Activated CD8-positive, alpha-beta memory T cell treated with anti-CD3 and anti-CD28 coated beads for 36 hours (primary cell): ENCODE results near the gene MRPL38. TPM values are rescaled to one million over a fixed set of nuclear protein-coding genes. Genes with fewer than 3 reads are reported as not detected.

Experiments
- CTCF ChIA-PET: fragments of 350-600 bp; sonication (Branson Sonifier 250); formaldehyde crosslinking; loops from one replicate; lab custom pipeline; 2021; ENCODE audit warnings: antibody characterized with exemption; lab: Charles Lee
- POLR2A ChIA-PET: fragments of 350-600 bp; sonication (Branson Sonifier 250); formaldehyde crosslinking; loops from one replicate; lab custom pipeline; 2021; ENCODE audit warnings: antibody characterized with exemption; lab: Charles Lee
- total RNA-seq, 2 experiments: library from RNA; stranded (reverse); gene quantifications; one replicate each; pipeline ENCODE4 v1.2.3, GENCODE V29; 2021

Gene MRPL38
- total RNA-seq, 2 experiments from 2014 or later: 162 to 166 TPM

GRCh38 chr17:75891022-75891604 is 13.6 kb downstream of the MRPL38 start:
- CTCF ChIA-PET: interaction anchor here (0.9 to 6.4 kb wide), 3 partner anchors 13 to 61 kb away, joined by 3 to 25 read pairs (median 3); partner anchors contain the start of gene TRIM47
- POLR2A ChIA-PET: no interaction called here

GRCh38 chr17:75889454-75889853 is 15.2 kb downstream of the MRPL38 start:
- POLR2A ChIA-PET: no interaction called here

GRCh38 chr17:75888484-75888883 is 16.2 kb downstream of the MRPL38 start:
- CTCF ChIA-PET: interaction anchor here (1.1 to 6.4 kb wide), 2 partner anchors 10 to 17 kb away, joined by 3 to 25 read pairs; partner anchors contain the start of genes MRPL38 and TRIM47

More at GRCh38 chr17:75889454-75889853, 15.2 kb downstream of the MRPL38 start:
- CTCF ChIA-PET: interaction anchor here (0.7 to 6.4 kb wide), 3 partner anchors 11 to 463 kb away, joined by 3 to 25 read pairs (median 4); partner anchors contain the start of gene TRIM47

GRCh38 chr17:75885860-75886259 is 18.8 kb downstream of the MRPL38 start:
- ChIA-PET CTCF (interaction anchor here (1.2 kb wide), 2 partner anchors 10 kb away, joined by 3 to 4 read pairs; no protein-coding TSS in a partner anchor), POLR2A (interaction anchor here (0.6 kb wide), 2 partner anchors 9 to 369 kb away, joined by 4 to 5 read pairs; partner anchors contain the start of gene TSEN54)

More at GRCh38 chr17:75888484-75888883, 16.2 kb downstream of the MRPL38 start:
- POLR2A ChIA-PET: no interaction called here

- ChIA-PET CTCF (interaction anchor here (1.2 kb wide), 2 partner anchors 9 to 10 kb away, joined by 3 to 4 read pairs; no protein-coding TSS in a partner anchor), POLR2A (no interaction called here)
Observed at GRCh38 chr17:75885431-75885830, 19.3 kb downstream of the MRPL38 start.

GRCh38 chr17:75881678-75882454 is 22.8 kb downstream of the MRPL38 start:
- CTCF ChIA-PET: interaction anchor here (0.8 to 1.4 kb wide), 3 partner anchors 12 to 21 kb away, joined by 3 to 6 read pairs (median 4); no protein-coding TSS in a partner anchor
- POLR2A ChIA-PET: interaction anchor here (1.8 kb wide), 1 partner anchor 14 kb away, joined by 6 read pairs; the partner anchor contains the start of gene TRIM65

GRCh38 chr17:75880266-75880665 is 24.4 kb downstream of the MRPL38 start:
- CTCF ChIA-PET: interaction anchor here (0.9 to 8.2 kb wide), 3 partner anchors 17 to 50 kb away, joined by 3 to 62 read pairs (median 37); partner anchors contain the start of gene TRIM65

GRCh38 chr17:75878174-75878998 is 26.3 kb downstream of the MRPL38 start, which contains the start of gene TRIM47:
TRIM47 (minus strand) TSS chr17:75878581; CDS start chr17:75878548, 33 bp downstream.
- CTCF ChIA-PET: interaction anchor here (0.5 to 8.2 kb wide), 6 partner anchors 13 to 73 kb away, joined by 3 to 62 read pairs (median 14); partner anchors contain the start of gene TRIM65
- POLR2A ChIA-PET: interaction anchor here (0.7 to 1.4 kb wide), 4 partner anchors 17 to 26 kb away, joined by 3 to 5 read pairs (median 4); partner anchors contain the start of genes MRPL38 and TRIM65

More at GRCh38 chr17:75880266-75880665, 24.4 kb downstream of the MRPL38 start:
- POLR2A ChIA-PET: interaction anchor here (0.7 kb wide), 1 partner anchor 31 kb away, joined by 10 read pairs; no protein-coding TSS in a partner anchor

- ChIA-PET CTCF (interaction anchor here (0.6 to 8.2 kb wide), 8 partner anchors 14 to 143 kb away, joined by 3 to 62 read pairs (median 4); partner anchors contain the start of gene TRIM65), POLR2A (interaction anchor here (1.4 kb wide), 1 partner anchor 19 kb away, joined by 5 read pairs; the partner anchor contains the start of gene TRIM65)
Observed at GRCh38 chr17:75877752-75878173, 26.9 kb downstream of the MRPL38 start.

GRCh38 chr17:75876938-75877751 is 27.5 kb downstream of the MRPL38 start:
- ChIA-PET POLR2A (interaction anchor here (1.4 to 2.0 kb wide), 3 partner anchors 20 to 97 kb away, joined by 5 to 13 read pairs (median 5); partner anchors contain the start of genes TRIM65 and WBP2), CTCF (interaction anchor here (0.6 to 8.2 kb wide), 9 partner anchors 14 to 142 kb away, joined by 3 to 62 read pairs (median 4); partner anchors contain the start of gene TRIM65)

GRCh38 chr17:75876190-75876937 is 28.3 kb downstream of the MRPL38 start:
- POLR2A ChIA-PET: interaction anchor here (0.6 to 2.0 kb wide), 8 partner anchors 12 to 101 kb away, joined by 3 to 13 read pairs (median 4); partner anchors contain the start of genes TRIM65, UNC13D and WBP2
- CTCF ChIA-PET: interaction anchor here (0.5 to 8.2 kb wide), 11 partner anchors 9 to 580 kb away, joined by 3 to 62 read pairs (median 9); partner anchors contain the start of genes TRIM65 and UNC13D

GRCh38 chr17:75875940-75876189 is 28.8 kb downstream of the MRPL38 start:
- CTCF ChIA-PET: interaction anchor here (0.5 to 8.2 kb wide), 11 partner anchors 9 to 130 kb away, joined by 3 to 62 read pairs (median 4); partner anchors contain the start of genes TRIM65, UNC13D and UNK
- POLR2A ChIA-PET: interaction anchor here (0.6 to 2.0 kb wide), 8 partner anchors 11 to 100 kb away, joined by 3 to 13 read pairs (median 4); partner anchors contain the start of genes TRIM65, UNC13D and WBP2

- ChIA-PET CTCF (interaction anchor here (0.5 to 8.2 kb wide), 12 partner anchors 10 to 131 kb away, joined by 3 to 62 read pairs (median 4); partner anchors contain the start of genes TRIM65, UNC13D and UNK), POLR2A (interaction anchor here (0.6 to 2.0 kb wide), 8 partner anchors 11 to 100 kb away, joined by 3 to 13 read pairs (median 4); partner anchors contain the start of genes TRIM65, UNC13D and WBP2)
Observed at GRCh38 chr17:75875182-75875939, 29.3 kb downstream of the MRPL38 start.

- ChIA-PET POLR2A (no interaction called here), CTCF (interaction anchor here (1.2 to 8.2 kb wide), 6 partner anchors 12 to 30 kb away, joined by 3 to 62 read pairs (median 12); partner anchors contain the start of genes TRIM65 and UNC13D)
Observed at GRCh38 chr17:75874323-75875181, 30.1 kb downstream of the MRPL38 start.
